ENCODE data around the gene RASSF4.

- TF ChIP-seq CTCF (IDR thresholded peaks at IDR 0.05; ENCODE audit: insufficient read depth, low read length) (no peak), POLR2AphosphoS5 (IDR thresholded peaks at IDR 0.05; ENCODE audit: low read depth) (no peak), REST (IDR thresholded peaks at IDR 0.05; ENCODE audit: insufficient replicate concordance, low read depth) (no peak)
Measured at GRCh38 chr10:44989597-44990301, 30.1 kb downstream of the RASSF4 start.
